Measurements from ENCODE around the gene CWC22. TPM values are rescaled to one million over a fixed set of nuclear protein-coding genes. Genes with fewer than 3 reads are reported as not detected.

CWC22 gene
- total RNA-seq, 6 experiments from 2014 or later = 5.2 to 7.8 (median 7.2) TPM

GRCh38 chr2:179952658-179953057 is 54.4 kb downstream of the CWC22 start:
- 85% methylated on average over 2 of the region's 2 CpGs for WGBS (ENCODE audit: insufficient coverage, low coverage, low lambda C conversion rate, missing lambda C conversion rate)
- DNase-seq = no peak
- ATAC-seq = no peak
- H3K4me3 ChIP-seq = no peak overlapping the region
- H3K9me3 ChIP-seq = no peaks in the 10 kb centered on the region
- H3K4me1 ChIP-seq = peaks cover 0 to 10% (median 2%) of the 10 kb centered on the region in 4 donors
- H3K27me3 ChIP-seq = no peaks in the 10 kb centered on the region
- intact Hi-C loops (cut with DNase I) = no loop called here
- no peak for TF ChIP-seq CTCF (IDR thresholded peaks at IDR 0.05)
- H3K27ac ChIP-seq = no peak overlapping the region
- H3K36me3 ChIP-seq = peaks cover 0 to 39% (median 9%) of the 10 kb centered on the region in 4 donors

- ATAC-seq (no peak), DNase-seq (no peak)
- 71% methylated on average over 1 of the region's 1 CpG for WGBS (ENCODE audit: insufficient coverage, low coverage, low lambda C conversion rate, missing lambda C conversion rate)
- no peaks in the 10 kb centered on the region for H3K9me3 ChIP-seq
- H3K4me3 ChIP-seq = no peak overlapping the region
- intact Hi-C loops (cut with DNase I) = no loop called here
- H3K36me3 ChIP-seq = peaks cover 0 to 39% (median 11%) of the 10 kb centered on the region in 4 donors
- peaks cover 0 to 10% (median 3%) of the 10 kb centered on the region in 4 donors for H3K4me1 ChIP-seq
- H3K27ac ChIP-seq = no peak overlapping the region
- H3K27me3 ChIP-seq = no peaks in the 10 kb centered on the region
- TF ChIP-seq POLR2A (IDR thresholded peaks at IDR 0.05) (no peak), CTCF (IDR thresholded peaks at IDR 0.05) (no peak)
Measured at GRCh38 chr2:179951680-179952079, 55.4 kb downstream of the CWC22 start.

- intact Hi-C loops (cut with DNase I) = no loop called here
- Histone ChIP-seq H3K4me1 (peaks cover 0 to 10% (median 3%) of the 10 kb centered on the region in 4 donors), H3K27me3 (no peaks in the 10 kb centered on the region), H3K36me3 (peaks cover 0 to 39% (median 12%) of the 10 kb centered on the region in 4 donors), H3K9me3 (no peaks in the 10 kb centered on the region), H3K4me3 (no peak overlapping the region), H3K27ac (no peak overlapping the region)
- ATAC-seq = no peak
- 87% methylated on average over 5 of the region's 5 CpGs for WGBS (ENCODE audit: insufficient coverage, low coverage, low lambda C conversion rate, missing lambda C conversion rate)
- no peak for DNase-seq
- TF ChIP-seq POLR2A (IDR thresholded peaks at IDR 0.05) (no peak), CTCF (IDR thresholded peaks at IDR 0.05) (no peak)
Measured at GRCh38 chr2:179950391-179950790, 56.7 kb downstream of the CWC22 start.

- Histone ChIP-seq H3K4me1 (peaks cover 0 to 10% (median 3%) of the 10 kb centered on the region in 4 donors), H3K27ac (no peak overlapping the region), H3K27me3 (no peaks in the 10 kb centered on the region), H3K36me3 (peaks cover 0 to 46% (median 13%) of the 10 kb centered on the region in 4 donors), H3K4me3 (no peak overlapping the region), H3K9me3 (no peaks in the 10 kb centered on the region)
- TF ChIP-seq POLR2A (IDR thresholded peaks at IDR 0.05) (no peak), CTCF (IDR thresholded peaks at IDR 0.05) (no peak)
- ATAC-seq (no peak), DNase-seq (no peak)
- intact Hi-C loops (cut with DNase I) = no loop called here
- 98% methylated on average over 3 of the region's 3 CpGs for WGBS (ENCODE audit: insufficient coverage, low coverage, low lambda C conversion rate, missing lambda C conversion rate)
Measured at GRCh38 chr2:179949438-179949837, 57.7 kb downstream of the CWC22 start.

GRCh38 chr2:179948058-179948457 is 59.0 kb downstream of the CWC22 start:
- ATAC-seq (peak in 2 of 4 donors; percentile 25 to 59), DNase-seq (no peak)
- intact Hi-C loops (cut with DNase I) = no loop called here
- H3K4me1 ChIP-seq = peaks cover 0 to 10% (median 3%) of the 10 kb centered on the region in 4 donors
- no peaks in the 10 kb centered on the region for H3K9me3 ChIP-seq
- WGBS (ENCODE audit: insufficient coverage, low coverage, low lambda C conversion rate, missing lambda C conversion rate) = 21% methylated on average over 1 of the region's 1 CpG
- H3K4me3 ChIP-seq = no peak overlapping the region
- no peak overlapping the region for H3K27ac ChIP-seq
- no peak for TF ChIP-seq CTCF (IDR thresholded peaks at IDR 0.05)
- TF ChIP-seq POLR2A (IDR thresholded peaks at IDR 0.05) = no peak
- H3K36me3 ChIP-seq = peaks cover 0 to 44% (median 13%) of the 10 kb centered on the region in 4 donors
- no peaks in the 10 kb centered on the region for H3K27me3 ChIP-seq
